Caco-2 (cell line): Measurements from ENCODE around the gene SPOCK2. TPM values are rescaled to one million over a fixed set of nuclear protein-coding genes. Genes with fewer than 3 reads are reported as not detected.
A peak's percentile ranks its signal among the peaks of the same experiment; 100 is the strongest.

ENCODE experiments used
- BruUV-seq: library from RNA; stranded (reverse); fragments of 400-500 nt; replicated peaks from 2 replicates; lab custom pipeline; 2021; lab: Mats Ljungman, UMichigan
- CTCF ChIA-PET: fragments of 300-600 bp; sonication (Branson Sonifier 250); formaldehyde crosslinking; loops from one replicate; lab custom pipeline; 2022; ENCODE audit warnings: antibody characterized with exemption; lab: Charles Lee
- POLR2A ChIA-PET: fragments of 300-600 bp; sonication (Branson Sonifier 250); formaldehyde crosslinking; loops from one replicate; lab custom pipeline; 2022; ENCODE audit warnings: antibody characterized with exemption; lab: Charles Lee
- DNase-seq, 2 experiments: peaks; one replicate each; pipeline versions ENCODE4 v3.0.0 to v3.0.0-alpha.2; 2020 to 2022
- H3K27me3 ChIP-seq: replicated peaks from 2 replicates; pipeline ENCODE4 v1.6.0; 2011; ENCODE audit warnings: low read length; ENCODE audit not compliant: control insufficient read depth, insufficient read depth
- H3K36me3 ChIP-seq: 2 replicates; pipeline ENCODE4 v1.5.1; 2011; ENCODE audit warnings: low read length; ENCODE audit not compliant: control insufficient read depth, insufficient read depth
- H3K4me1 ChIP-seq: fragments of 250-450 bp; sonication (Bioruptor Pico); 2 replicates; pipeline ENCODE4 v1.5.1; 2020; ENCODE audit warnings: mild to moderate bottlenecking
- H3K4me3 ChIP-seq: 2 replicates; pipeline ENCODE4 v1.5.1; 2011; ENCODE audit warnings: low read depth, mild to moderate bottlenecking, control low read depth, low read length
- H3K9me3 ChIP-seq: fragments of 250-450 bp; sonication (Bioruptor Pico); 2 replicates; pipeline ENCODE4 v1.5.1; 2020; ENCODE audit warnings: mild to moderate bottlenecking, moderate library complexity
- H3K27ac Mint-ChIP-seq: one replicate; pipeline ENCODE4 v1.8.0; 2022; ENCODE audit warnings: mixed read lengths; ENCODE audit not compliant: unreplicated experiment
- H3K27me3 Mint-ChIP-seq: one replicate; pipeline ENCODE4 v1.8.0; 2022; ENCODE audit warnings: mixed read lengths; ENCODE audit not compliant: insufficient read depth, unreplicated experiment
- H3K36me3 Mint-ChIP-seq: one replicate; pipeline ENCODE4 v1.8.0; 2022; ENCODE audit warnings: mild to moderate bottlenecking, mixed read lengths; ENCODE audit not compliant: insufficient read depth, unreplicated experiment
- H3K4me1 Mint-ChIP-seq: one replicate; pipeline ENCODE4 v1.8.0; 2022; ENCODE audit warnings: low read depth, mixed read lengths; ENCODE audit not compliant: unreplicated experiment
- H3K4me3 Mint-ChIP-seq: one replicate; pipeline ENCODE4 v1.8.0; 2022; ENCODE audit warnings: mild to moderate bottlenecking, moderate library complexity, mixed read lengths; ENCODE audit not compliant: unreplicated experiment
- H3K9me3 Mint-ChIP-seq: one replicate; pipeline ENCODE4 v1.8.0; 2022; ENCODE audit warnings: mixed read lengths; ENCODE audit not compliant: unreplicated experiment
- intact Hi-C: fragments of 100-400 bp; cut with micrococcal nuclease; formaldehyde crosslinking; loops from one replicate; pipeline ENCODE4 v1.10.0; 2022; ENCODE audit not compliant: unreplicated experiment
- total RNA-seq: library from RNA; stranded (reverse); gene quantifications from 2 replicates; pipeline ENCODE4 v1.2.3, GENCODE V29; 2022
- TF ChIP-seq, protein P1 (sequence below), 2 experiments: fragments of 200-600 bp in 1 of 2; IDR thresholded peaks; 1 replicate in 1 of 2; 2 replicates in 1 of 2; pipeline versions ENCODE4 v1.5.1 to v1.8.0; 2011 to 2022; ENCODE audit warnings: antibody characterized with exemption in 1 of 2, control low read depth in 1 of 2, inconsistent platforms in 1 of 2, low read depth in 1 of 2, low read length in 1 of 2, mild to moderate bottlenecking in 1 of 2, moderate library complexity in 1 of 2; ENCODE audit not compliant: insufficient read depth in 1 of 2, severe bottlenecking in 1 of 2, unreplicated experiment in 1 of 2

The SPOCK2 gene
- total RNA-seq, 1 experiment from 2014 or later = 1.6 TPM

DNA sequence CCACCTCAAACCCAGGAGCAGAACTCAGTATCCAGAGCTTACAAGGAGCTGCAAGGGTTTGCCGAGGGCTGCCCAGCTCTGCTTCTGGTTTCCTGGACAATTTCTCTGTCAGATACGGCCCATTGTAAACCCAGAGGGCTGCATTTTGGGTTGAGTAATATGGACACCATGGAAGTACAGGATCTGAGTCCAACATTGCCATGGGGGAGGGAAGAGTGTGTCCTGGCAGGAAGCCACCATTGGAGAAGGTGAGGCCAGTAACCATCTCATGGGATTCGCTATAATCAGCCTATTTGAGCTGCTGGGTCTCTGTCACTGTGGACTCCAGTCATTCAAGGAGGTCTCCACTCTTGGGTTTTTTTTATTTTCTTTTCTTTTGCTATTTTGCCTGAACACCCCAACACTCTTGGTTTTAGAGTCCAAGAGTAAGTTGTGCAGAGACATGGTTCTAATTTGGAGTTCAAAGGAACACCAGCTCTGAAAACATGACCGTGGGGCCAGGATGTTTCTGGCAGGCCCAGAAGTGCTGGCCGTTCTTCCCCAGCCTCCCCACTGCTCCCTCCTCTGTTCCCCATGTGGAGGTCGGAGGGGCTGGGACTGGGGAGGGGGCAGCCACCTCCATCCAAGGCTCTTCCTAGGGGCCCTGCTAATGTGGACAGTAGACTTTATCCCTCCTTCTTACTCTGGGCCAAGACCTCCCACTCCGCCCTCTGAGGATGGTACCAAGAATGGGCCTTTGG is 77.9 kb downstream of the SPOCK2 start:
- Mint-ChIP-seq H3K4me3 (no peak overlapping the region), H3K27ac (peak overlapping the region; percentile 81), H3K4me1 (no peaks in the 10 kb centered on the region), H3K27me3 (no peaks in the 10 kb centered on the region), H3K9me3 (no peaks in the 10 kb centered on the region), H3K36me3 (peaks cover 51% of the 10 kb centered on the region)
- H3K9me3 ChIP-seq = no peaks in the 10 kb centered on the region
- no peak for DNase-seq
- peaks cover 14% of the 10 kb centered on the region for H3K4me1 ChIP-seq
- H3K27me3 ChIP-seq = no peaks in the 10 kb centered on the region
- H3K36me3 ChIP-seq = peaks cover 8% of the 10 kb centered on the region
- ChIA-PET POLR2A (no interaction called here), CTCF (no interaction called here)
- TF ChIP-seq, protein P1, sequence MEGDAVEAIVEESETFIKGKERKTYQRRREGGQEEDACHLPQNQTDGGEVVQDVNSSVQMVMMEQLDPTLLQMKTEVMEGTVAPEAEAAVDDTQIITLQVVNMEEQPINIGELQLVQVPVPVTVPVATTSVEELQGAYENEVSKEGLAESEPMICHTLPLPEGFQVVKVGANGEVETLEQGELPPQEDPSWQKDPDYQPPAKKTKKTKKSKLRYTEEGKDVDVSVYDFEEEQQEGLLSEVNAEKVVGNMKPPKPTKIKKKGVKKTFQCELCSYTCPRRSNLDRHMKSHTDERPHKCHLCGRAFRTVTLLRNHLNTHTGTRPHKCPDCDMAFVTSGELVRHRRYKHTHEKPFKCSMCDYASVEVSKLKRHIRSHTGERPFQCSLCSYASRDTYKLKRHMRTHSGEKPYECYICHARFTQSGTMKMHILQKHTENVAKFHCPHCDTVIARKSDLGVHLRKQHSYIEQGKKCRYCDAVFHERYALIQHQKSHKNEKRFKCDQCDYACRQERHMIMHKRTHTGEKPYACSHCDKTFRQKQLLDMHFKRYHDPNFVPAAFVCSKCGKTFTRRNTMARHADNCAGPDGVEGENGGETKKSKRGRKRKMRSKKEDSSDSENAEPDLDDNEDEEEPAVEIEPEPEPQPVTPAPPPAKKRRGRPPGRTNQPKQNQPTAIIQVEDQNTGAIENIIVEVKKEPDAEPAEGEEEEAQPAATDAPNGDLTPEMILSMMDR (IDR thresholded peaks at IDR 0.05; ENCODE audit: insufficient read depth in 1 of 2, low read depth in 1 of 2, low read length in 1 of 2, severe bottlenecking in 1 of 2, unreplicated experiment in 1 of 2) = no peak
- intact Hi-C loops = no loop called here
- H3K4me3 ChIP-seq = no peak overlapping the region
- no TSS peak for BruUV-seq

DNA sequence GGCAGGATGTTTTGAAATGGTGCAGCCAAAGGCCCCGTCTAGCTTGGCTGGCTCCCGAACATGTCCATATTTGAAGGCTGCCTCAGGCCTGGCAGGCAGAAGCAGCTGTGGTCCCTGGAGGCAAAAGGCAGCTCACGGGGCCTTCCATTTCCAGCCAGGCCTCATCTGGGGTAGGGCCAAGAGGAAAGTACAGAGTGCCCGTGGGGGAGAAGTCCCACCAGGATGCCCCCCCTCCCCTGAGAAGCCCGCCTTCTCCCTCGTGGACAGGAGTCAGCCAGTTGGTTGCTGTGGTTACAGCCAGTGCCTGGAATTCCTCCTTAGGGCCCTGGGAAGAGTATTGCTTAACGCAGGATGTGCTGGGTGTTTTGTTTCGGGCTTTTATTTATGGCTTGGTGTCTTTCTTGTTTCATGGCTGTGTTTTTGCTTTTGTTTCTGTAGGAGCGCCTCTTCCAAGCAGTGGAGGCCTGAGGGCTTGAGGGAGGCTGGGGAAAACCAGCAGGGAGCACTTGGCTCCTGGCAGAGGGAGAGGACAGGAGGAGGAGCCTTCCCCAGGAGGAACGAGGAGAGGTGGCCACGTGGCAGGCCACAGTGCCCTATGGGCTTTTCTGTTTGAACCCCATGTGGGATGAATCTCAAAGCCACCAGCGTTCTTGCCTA is 78.8 kb downstream of the SPOCK2 start:
- Mint-ChIP-seq H3K4me3 (no peak overlapping the region), H3K27ac (peak overlapping the region; percentile 81), H3K27me3 (no peaks in the 10 kb centered on the region), H3K36me3 (peaks cover 51% of the 10 kb centered on the region), H3K4me1 (no peaks in the 10 kb centered on the region), H3K9me3 (no peaks in the 10 kb centered on the region)
- no peak overlapping the region for H3K4me3 ChIP-seq
- intact Hi-C loops = no loop called here
- ChIA-PET CTCF (interaction anchor here (0.9 kb wide), 1 partner anchor 39 kb away, joined by 3 read pairs; no protein-coding TSS in a partner anchor), POLR2A (no interaction called here)
- no peak for DNase-seq
- TF ChIP-seq, protein P1 (IDR thresholded peaks at IDR 0.05; ENCODE audit: insufficient read depth in 1 of 2, low read depth in 1 of 2, low read length in 1 of 2, severe bottlenecking in 1 of 2, unreplicated experiment in 1 of 2) = no peak
- peaks cover 11% of the 10 kb centered on the region; the same call in 1 of the 2 replicates for H3K4me1 ChIP-seq
- no TSS peak for BruUV-seq
- no peaks in the 10 kb centered on the region for H3K9me3 ChIP-seq
- peaks cover 8% of the 10 kb centered on the region for H3K36me3 ChIP-seq
- H3K27me3 ChIP-seq = no peaks in the 10 kb centered on the region

DNA sequence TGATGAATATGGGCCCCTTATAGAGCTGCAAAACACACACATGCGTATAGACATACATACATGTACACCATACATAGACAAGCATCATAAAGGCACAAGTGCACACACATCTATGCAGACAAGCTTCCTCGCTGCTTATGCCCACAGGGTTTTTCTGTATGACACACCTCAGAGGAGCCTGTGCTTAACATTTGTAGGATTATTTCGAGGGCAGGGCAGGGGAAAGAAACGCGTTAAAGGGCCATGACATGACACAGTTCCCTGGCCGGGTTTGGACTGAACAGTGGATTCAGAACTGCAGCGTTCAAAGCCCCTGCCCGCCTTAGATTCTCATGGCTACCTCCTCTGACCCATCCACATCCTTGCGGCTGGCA is 79.3 kb downstream of the SPOCK2 start:
- intact Hi-C loops = no loop called here

More for the DNA sequence above, 79.3 kb downstream of the SPOCK2 start:
- peak overlapping the region; percentile 81 for H3K27ac Mint-ChIP-seq
- H3K27me3 Mint-ChIP-seq = no peaks in the 10 kb centered on the region
- Histone ChIP-seq H3K4me1 (peaks cover 11% of the 10 kb centered on the region; the same call in 1 of the 2 replicates), H3K4me3 (no peak overlapping the region), H3K36me3 (peaks cover 8% of the 10 kb centered on the region), H3K27me3 (no peaks in the 10 kb centered on the region), H3K9me3 (no peaks in the 10 kb centered on the region)
- ChIA-PET CTCF (interaction anchor here (0.9 kb wide), 1 partner anchor 40 kb away, joined by 3 read pairs; no protein-coding TSS in a partner anchor), POLR2A (interaction anchor here (0.6 kb wide), 1 partner anchor 14 kb away, joined by 3 read pairs; no protein-coding TSS in a partner anchor)
- H3K9me3 Mint-ChIP-seq = no peaks in the 10 kb centered on the region
- H3K4me1 Mint-ChIP-seq = no peaks in the 10 kb centered on the region
- no TSS peak for BruUV-seq
- TF ChIP-seq, protein P1 (IDR thresholded peaks at IDR 0.05; ENCODE audit: insufficient read depth in 1 of 2, low read depth in 1 of 2, low read length in 1 of 2, severe bottlenecking in 1 of 2, unreplicated experiment in 1 of 2) = no peak
- DNase-seq = no peak
- H3K4me3 Mint-ChIP-seq = no peak overlapping the region
- peaks cover 51% of the 10 kb centered on the region for H3K36me3 Mint-ChIP-seq
